Activated B cell treated with CpG ODN at 0.5 μM for 24 hours (primary cell): ENCODE results near the gene GPR75. TPM values are rescaled to one million over a fixed set of nuclear protein-coding genes. Genes with fewer than 3 reads are reported as not detected.

ENCODE experiments used
- ATAC-seq: fragments of 200-7000 bp; cut with Tn5 transposase; one replicate; pipeline ENCODE4 v1.10.0; 2021; ENCODE audit warnings: low read depth, mild to moderate bottlenecking, moderate library complexity
- CTCF ChIA-PET: fragments of 350-600 bp; sonication (Branson Sonifier 250); formaldehyde crosslinking; loops from one replicate; lab custom pipeline; 2021; ENCODE audit warnings: antibody characterized with exemption; lab: Charles Lee
- POLR2A ChIA-PET: fragments of 350-600 bp; sonication (Branson Sonifier 250); formaldehyde crosslinking; loops from one replicate; lab custom pipeline; 2021; ENCODE audit warnings: antibody characterized with exemption; lab: Charles Lee
- DNase-seq: peaks from one replicate; pipeline ENCODE4 v3.0.0; 2022
- H3K27ac Mint-ChIP-seq: one replicate; pipeline ENCODE4 v1.8.0; 2020; ENCODE audit warnings: mixed read lengths
- H3K27me3 Mint-ChIP-seq: one replicate; pipeline ENCODE4 v1.8.0; 2021; ENCODE audit warnings: mixed read lengths
- H3K36me3 Mint-ChIP-seq: one replicate; pipeline ENCODE4 v1.8.0; 2021; ENCODE audit warnings: low read depth, mixed read lengths
- H3K4me1 Mint-ChIP-seq: one replicate; pipeline ENCODE4 v1.8.0; 2021; ENCODE audit warnings: mixed read lengths
- H3K4me3 Mint-ChIP-seq: one replicate; pipeline ENCODE4 v1.8.0; 2020; ENCODE audit warnings: mild to moderate bottlenecking, mixed read lengths
- H3K9me3 Mint-ChIP-seq: one replicate; pipeline ENCODE4 v1.8.0; 2020; ENCODE audit warnings: mixed read lengths
- intact Hi-C: fragments of 100-400 bp; cut with micrococcal nuclease; formaldehyde crosslinking; loops from one replicate; pipeline ENCODE4 v1.15.1; 2024
- total RNA-seq: library from RNA; stranded (reverse); gene quantifications from 2 replicates; pipeline ENCODE4 v1.2.3, GENCODE V29; 2022
- TF ChIP-seq, protein P1 (sequence below): fragments of 200-600 bp; IDR thresholded peaks from one replicate; pipeline ENCODE4 v1.8.0; 2022; ENCODE audit warnings: antibody characterized with exemption, mild to moderate bottlenecking

GPR75 gene
- 5.7 and 6.3 TPM in 2 replicates for total RNA-seq

DNA sequence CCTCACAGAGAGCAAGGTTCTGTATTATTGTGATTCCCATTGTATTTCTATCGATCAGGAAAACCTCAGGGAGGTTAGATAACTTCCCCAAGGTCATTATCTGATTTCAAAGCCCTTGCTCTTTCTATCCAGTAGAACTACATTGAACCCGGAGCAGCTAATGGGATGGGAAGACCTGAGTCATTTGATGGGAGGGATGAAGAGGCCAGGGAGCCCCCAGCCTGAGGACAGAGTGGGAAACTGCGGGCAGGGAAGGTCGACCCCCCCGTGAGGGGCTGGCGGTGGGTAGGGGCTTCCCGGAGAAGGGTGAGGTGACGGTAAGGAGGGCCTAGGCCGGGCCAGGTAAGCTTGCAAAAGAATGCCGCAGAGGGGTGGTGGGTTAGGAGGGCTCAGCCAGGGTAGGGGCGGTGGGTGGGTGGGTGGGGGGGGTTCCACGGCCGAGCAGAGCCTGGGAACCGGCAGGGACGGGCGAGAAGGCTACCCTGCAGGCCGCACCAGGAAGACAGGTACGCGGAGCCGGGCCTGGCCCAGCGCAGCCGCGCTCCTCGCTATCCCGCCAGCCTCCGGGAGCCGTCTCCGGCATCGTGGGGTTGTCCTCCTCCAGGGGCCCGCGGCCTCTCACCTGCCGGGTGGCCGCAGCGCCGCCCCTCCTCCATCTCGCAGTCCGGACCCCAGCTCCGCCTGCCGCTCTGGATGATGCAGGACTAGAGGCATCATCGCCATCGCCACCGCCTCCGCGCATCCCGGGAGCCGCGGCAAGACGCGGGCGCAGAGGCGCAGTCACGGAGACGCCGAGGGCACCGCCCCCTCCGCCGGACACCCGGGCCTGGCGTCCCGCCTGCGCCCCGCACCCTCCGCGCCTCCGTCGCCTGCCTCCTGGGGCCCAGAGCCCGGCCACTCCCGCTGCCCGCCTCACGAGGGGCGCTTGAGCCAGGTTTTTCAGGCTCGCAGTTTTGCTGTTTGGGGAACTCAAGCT, at the start of gene GPR75:
Gene GPR75, minus strand, starts transcription at position 762 of the 976 bp plus-strand sequence. CDS start 5,211 bp downstream, outside the sequence.
- intact Hi-C loops: no loop called here
- Mint-ChIP-seq H3K9me3 (no peaks in the 10 kb centered on the region), H3K36me3 (peaks cover 55% of the 10 kb centered on the region), H3K4me1 (no peaks in the 10 kb centered on the region), H3K27me3 (no peaks in the 10 kb centered on the region), H3K27ac (no peak within 1 kb of the TSS), H3K4me3 (no peak within 1 kb of the TSS)
- TF ChIP-seq, protein P1, sequence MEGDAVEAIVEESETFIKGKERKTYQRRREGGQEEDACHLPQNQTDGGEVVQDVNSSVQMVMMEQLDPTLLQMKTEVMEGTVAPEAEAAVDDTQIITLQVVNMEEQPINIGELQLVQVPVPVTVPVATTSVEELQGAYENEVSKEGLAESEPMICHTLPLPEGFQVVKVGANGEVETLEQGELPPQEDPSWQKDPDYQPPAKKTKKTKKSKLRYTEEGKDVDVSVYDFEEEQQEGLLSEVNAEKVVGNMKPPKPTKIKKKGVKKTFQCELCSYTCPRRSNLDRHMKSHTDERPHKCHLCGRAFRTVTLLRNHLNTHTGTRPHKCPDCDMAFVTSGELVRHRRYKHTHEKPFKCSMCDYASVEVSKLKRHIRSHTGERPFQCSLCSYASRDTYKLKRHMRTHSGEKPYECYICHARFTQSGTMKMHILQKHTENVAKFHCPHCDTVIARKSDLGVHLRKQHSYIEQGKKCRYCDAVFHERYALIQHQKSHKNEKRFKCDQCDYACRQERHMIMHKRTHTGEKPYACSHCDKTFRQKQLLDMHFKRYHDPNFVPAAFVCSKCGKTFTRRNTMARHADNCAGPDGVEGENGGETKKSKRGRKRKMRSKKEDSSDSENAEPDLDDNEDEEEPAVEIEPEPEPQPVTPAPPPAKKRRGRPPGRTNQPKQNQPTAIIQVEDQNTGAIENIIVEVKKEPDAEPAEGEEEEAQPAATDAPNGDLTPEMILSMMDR: no peak
- CTCF ChIA-PET: no interaction called here
- ATAC-seq (no peak), DNase-seq (no peak)
- POLR2A ChIA-PET: no interaction called here

DNA sequence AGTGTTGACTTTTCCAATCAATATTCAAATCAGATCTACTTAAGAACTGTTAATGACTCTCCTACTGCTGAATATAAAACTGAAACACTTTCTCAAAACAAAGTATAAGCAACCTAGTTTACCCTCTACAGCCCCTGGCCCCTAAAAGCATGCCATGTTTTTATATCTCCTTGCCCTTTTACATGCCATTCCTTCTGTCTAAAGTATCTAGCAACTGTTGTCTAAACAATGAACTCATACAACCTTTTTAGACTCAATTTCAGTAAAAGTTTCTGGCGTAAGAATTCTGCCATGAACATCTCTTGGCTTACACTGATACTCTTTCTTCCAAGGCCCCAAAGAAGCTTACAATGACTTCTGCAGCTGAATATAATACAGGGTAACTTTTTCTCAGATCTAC, 47.8 kb upstream of the GPR75 start:
- H3K4me1 Mint-ChIP-seq: peaks cover 2% of the 10 kb centered on the region
- POLR2A ChIA-PET: no interaction called here
- H3K27me3 Mint-ChIP-seq: no peaks in the 10 kb centered on the region
- H3K27ac Mint-ChIP-seq: no peak overlapping the region
- intact Hi-C loops: no loop called here
- no peak for ATAC-seq
- H3K9me3 Mint-ChIP-seq: no peaks in the 10 kb centered on the region
- TF ChIP-seq, protein P1: no peak
- CTCF ChIA-PET: no interaction called here
- no peak for DNase-seq
- H3K36me3 Mint-ChIP-seq: peaks cover 71% of the 10 kb centered on the region
- no peak overlapping the region for H3K4me3 Mint-ChIP-seq

DNA sequence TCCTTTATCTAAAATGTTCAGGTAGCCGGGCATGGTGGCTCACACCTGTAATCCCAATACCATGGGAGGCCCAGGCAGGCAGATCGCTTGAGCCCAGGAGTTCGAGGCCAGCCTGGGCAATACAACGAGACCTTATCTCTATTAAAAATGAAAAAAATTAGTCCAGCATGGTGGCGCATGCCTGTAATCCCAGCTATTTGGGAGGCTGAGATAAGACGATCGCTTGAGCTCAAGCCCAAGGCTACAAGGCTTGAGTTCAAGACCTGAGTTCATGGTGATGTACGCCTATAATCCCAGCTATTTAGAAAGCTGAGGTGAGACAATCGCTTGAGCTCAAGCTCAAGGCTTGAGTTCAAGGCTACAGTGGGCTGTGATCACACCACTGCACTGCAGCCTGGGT, 45.6 kb upstream of the GPR75 start:
- H3K4me3 Mint-ChIP-seq: no peak overlapping the region
- CTCF ChIA-PET: no interaction called here

DNA sequence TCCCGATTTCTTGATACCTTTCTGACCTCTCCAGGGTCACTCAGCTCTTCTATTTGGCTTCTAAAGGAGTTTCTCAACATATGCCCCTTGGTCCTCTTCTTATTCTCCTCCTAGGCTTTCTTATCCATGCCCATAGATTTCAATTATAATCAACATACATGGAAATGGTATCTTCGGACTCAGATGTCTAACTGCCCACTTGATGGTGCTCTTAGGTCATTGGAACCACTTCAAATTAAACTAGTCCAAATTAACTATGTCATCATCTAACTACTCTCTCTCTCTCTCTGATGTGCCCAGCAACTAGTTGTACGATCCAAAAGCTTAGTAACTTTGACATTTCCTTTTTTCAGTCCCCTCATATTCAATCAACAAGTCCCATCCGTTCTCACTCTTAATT, 43.2 kb upstream of the GPR75 start:
- TF ChIP-seq, protein P1: no peak
- intact Hi-C loops: no loop called here
- H3K4me1 Mint-ChIP-seq: no peaks in the 10 kb centered on the region
- peaks cover 72% of the 10 kb centered on the region for H3K36me3 Mint-ChIP-seq
- no peaks in the 10 kb centered on the region for H3K27me3 Mint-ChIP-seq
- ChIA-PET CTCF (no interaction called here), POLR2A (no interaction called here)
- DNase-seq (no peak), ATAC-seq (no peak)
- no peak overlapping the region for H3K27ac Mint-ChIP-seq
- H3K9me3 Mint-ChIP-seq: no peaks in the 10 kb centered on the region
- H3K4me3 Mint-ChIP-seq: no peak overlapping the region

More for the DNA sequence above, 45.6 kb upstream of the GPR75 start:
- H3K27ac Mint-ChIP-seq: no peak overlapping the region
- no peaks in the 10 kb centered on the region for H3K27me3 Mint-ChIP-seq
- no peaks in the 10 kb centered on the region for H3K9me3 Mint-ChIP-seq
- H3K4me1 Mint-ChIP-seq: peaks cover under 1% of the 10 kb centered on the region
- POLR2A ChIA-PET: interaction anchor here (0.6 kb wide), 1 partner anchor 173 kb away, joined by 3 read pairs; no protein-coding TSS in a partner anchor
- ATAC-seq: no peak
- peaks cover 75% of the 10 kb centered on the region for H3K36me3 Mint-ChIP-seq
- DNase-seq: no peak
- intact Hi-C loops: no loop called here
- TF ChIP-seq, protein P1: no peak

DNA sequence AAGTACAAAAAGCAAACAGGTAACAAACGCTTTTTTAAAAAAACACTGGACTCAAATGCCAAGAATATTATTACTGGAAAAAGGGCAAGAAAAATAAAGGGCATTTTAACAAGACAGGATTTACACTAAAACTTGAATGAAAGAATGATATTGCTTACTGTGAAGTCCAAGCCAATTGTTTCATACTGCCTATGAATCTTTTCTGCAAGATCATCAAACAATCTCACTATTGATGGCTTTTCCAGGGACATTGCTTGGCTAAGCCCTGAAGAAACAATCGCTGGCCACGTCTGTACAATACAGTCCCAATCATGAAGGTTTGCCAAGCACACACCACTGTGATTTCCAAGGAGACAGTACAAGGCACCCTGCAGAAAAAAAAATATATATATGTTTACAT, 41.4 kb upstream of the GPR75 start:
- intact Hi-C loops: no loop called here
- DNase-seq (no peak), ATAC-seq (no peak)
- Mint-ChIP-seq H3K27me3 (no peaks in the 10 kb centered on the region), H3K4me1 (no peaks in the 10 kb centered on the region), H3K9me3 (no peaks in the 10 kb centered on the region), H3K27ac (no peak overlapping the region), H3K36me3 (peaks cover 72% of the 10 kb centered on the region), H3K4me3 (no peak overlapping the region)
- ChIA-PET CTCF (no interaction called here), POLR2A (no interaction called here)
- TF ChIP-seq, protein P1: no peak
